HG02981 (cell line): ENCODE measurements around the gene FAT1.

Experiments used
- ATAC-seq: cut with Tn5 transposase; IDR thresholded peaks from one replicate; pipeline ENCODE4 v1.9.1; 2021; ENCODE audit warnings: mild to moderate bottlenecking, moderate library complexity; ENCODE audit not compliant: unreplicated experiment

The FAT1 gene

DNA sequence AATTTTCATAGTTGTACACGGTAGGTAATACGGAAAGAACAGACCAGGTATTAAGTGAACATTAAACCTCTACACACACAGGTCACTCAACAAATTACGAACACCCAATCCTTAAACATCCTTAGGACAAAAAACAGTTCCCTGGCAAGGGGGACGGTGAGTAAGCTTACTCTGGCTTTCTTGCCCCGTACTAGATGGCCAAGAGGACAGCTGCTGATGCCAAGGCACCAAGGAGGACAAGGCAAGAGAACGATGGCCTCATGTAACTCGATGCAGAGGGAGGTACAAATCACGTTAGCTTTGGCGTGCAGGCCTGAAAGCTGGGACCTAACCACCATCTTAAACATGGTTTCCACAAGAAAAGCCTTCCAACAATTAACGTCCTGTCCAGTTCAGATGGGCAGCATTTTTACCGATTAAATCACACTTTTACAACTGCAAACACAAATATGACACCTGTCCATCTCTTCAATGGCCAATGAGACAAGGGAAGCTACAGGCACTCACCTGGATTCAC, 23.7 kb downstream of the FAT1 start:
- ATAC-seq: no peak

DNA sequence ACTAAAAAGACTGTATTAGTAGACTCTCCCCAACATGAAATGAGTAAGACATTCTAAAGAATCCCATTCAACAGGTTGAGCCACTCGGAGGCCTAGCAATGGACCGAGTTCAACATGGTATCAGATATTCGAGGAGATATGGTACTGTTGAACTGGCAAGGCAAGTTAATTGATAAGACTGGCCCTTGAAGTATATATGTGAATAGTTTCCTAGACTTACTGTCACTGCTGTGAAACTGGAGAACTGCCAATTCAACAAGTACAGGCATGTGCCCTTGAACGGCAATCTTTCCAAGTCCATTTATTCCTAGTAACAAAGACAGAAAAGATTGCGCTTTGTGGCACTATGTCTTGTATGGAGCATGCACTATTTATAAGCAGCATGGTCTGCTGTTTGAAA, 24.4 kb downstream of the FAT1 start:
- ATAC-seq: no peak

DNA sequence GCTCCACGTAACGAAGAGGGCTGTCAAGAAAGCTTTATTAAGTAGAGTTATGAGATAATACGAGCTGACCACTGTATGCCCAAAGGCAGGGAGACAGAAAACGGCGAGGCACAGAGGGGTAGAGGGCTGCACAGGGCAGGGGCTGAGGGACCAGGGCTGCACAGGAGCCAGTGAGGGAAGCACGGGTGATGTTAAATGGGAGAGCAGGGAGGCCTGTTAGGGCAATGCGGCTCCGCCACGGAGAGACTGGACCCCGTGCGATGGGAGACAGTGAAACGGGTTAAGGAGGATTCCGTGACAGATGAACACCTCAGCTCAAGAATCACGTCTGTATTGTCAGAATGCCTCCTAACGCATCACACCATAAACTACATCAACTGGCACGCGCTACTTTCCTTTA, 25.1 kb downstream of the FAT1 start:
- ATAC-seq: no peak

DNA sequence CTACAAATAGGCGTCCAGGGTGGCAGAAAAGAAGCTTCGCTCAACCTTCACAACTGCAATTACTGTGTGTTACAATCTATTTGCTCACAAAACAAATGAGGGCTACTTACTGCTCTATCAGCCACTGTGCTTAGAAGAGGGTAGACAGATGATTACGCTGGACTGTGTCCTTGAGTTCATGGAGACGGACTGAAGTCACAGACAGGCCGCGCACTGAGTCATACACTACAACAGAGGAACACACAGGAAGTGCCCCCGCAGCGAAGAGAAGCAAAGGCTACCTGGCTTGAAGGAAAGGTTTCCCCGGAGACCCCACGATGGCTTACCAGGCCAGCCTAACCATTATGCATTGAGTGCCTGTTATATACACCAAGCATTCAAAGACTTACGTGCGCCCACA, 25.6 kb downstream of the FAT1 start:
- no peak for ATAC-seq

DNA sequence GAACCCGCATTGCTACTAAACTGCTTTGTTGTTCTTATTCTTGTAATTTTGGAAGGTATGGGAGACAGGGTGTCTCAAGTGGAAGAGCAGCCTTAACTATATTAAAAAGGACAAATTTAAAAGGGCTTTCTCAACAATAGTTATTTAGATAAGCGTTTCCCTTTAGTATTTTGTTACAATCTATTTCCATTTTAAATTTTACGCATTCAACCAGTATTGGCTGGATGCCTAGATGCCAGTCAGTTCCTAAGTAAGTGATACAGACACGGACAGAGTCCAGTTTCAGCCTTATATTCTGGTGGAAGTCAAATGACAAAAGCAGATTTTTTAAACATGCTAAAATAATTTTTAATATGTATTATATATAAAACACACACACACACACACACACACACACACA, 28.3 kb downstream of the FAT1 start:
- no peak for ATAC-seq

DNA sequence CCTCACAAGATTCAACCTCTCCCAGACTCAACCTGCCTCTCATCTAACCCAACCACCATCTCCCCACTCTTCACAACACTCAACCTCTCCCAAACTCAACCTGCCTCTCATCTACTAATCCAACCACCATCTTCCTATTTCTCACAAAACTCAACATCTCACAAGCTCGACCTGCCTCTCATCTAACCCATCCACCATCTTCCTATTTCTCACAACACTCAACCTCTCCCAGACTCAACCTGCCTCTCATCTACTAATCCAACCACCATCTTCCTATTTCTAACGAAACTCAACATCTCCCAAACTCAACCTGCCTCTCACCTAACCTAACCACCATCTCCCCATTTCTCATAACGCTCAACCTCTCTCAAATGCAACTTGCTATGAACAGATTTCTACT, 29.8 kb downstream of the FAT1 start:
- no peak for ATAC-seq

DNA sequence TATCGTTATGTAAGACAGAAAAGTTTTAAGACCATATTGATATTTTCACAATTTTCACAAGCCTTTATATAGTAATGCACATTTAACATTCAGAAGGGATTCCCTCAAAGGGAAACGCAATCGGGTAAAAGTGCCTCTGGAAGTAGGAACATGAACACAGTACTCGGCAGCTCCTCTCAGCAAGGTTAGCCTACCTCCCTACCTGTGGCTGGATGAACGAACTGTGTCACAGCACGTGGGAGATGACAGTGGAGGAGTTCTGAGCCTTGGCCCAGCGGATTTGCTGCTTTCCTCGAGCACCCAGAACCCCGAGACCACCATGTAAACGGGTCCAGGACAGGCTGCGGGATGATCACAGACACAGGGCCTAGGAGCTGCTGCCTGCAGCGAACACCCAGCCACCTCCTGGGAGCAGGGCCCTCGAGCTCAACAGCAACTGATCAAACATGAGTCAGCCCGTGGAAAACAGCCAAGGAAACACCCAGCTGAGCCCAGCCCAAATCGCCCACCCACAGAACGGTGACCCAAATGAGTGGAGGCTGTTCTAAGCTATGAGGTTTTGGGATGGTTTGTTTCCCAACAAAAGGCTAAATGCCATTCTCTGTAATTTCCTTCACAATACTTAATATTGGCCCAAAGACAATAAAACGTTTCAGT, 30.4 kb downstream of the FAT1 start:
- no peak for ATAC-seq

DNA sequence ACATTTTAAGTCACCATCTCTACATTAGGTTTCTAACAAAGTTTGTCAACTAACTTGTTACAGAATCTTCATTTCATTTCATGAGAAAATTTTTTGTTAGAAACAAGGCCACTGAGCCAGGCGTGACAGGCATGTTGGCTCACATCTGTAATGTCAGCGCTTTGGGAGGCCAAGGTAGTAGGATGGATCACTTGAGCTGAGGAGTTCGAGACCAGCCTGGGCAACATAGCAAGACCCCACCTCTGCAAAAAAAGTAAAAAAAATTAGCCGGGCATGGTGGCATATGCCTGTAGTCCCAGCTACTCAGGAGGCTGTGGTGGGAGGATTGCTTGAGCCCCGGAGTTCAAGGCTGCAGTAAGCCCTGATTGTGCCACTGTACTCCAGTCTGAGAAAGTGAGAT, 32.3 kb downstream of the FAT1 start:
- ATAC-seq: no peak

DNA sequence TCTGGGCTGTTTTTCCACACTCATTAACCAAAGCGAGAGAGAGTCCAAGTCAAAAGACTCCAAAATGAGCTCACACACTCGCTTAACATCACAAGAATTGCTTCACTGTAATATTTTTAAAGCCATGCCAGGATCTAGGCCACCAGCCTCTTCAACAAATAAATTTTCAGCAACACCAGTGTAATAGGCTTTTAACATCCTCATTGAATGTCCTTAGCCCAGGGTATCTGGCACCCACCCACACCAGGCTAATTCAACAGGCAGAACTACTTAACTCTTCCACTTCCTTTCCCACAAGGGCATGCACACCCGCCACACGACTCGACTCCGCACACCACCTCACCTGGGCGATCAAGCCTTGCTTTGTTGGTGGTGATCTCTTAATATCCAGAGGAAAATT, 34.2 kb downstream of the FAT1 start:
- no peak for ATAC-seq

DNA sequence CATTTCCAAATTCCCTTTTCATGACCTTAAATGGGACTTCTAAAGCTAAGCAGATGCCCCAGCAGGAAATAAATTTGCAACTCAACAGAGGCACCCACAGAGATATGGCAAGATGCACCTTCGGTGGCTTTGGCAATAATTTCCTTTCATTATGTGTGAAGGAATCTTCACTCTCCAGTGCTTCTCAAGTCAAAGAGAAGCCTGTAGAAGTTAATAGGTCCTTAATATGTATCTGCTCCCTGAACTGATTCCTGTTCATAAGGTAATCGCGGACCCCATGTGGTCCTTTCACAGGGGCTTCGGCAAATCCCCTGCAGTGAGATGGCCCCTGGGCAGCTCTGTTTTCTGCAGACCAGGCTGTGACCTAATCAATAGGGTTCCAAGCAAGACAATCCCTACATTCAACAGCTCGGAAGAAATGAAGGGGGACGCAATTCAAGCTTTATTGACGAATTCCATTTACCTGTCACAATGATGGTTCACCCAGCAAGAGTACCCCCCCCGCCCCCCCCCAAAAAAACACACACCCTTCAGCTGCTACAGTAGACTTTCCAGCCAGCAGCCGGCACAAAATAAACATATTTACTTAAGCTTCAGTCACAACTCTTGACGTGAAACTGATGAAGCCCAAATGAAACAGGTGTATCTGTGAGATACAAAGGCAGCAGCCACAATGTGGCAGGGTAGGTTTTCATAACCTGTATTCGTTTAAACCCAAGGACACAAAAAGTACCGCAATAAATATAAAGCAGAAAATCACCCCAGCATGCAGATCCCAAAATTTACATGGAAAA, 35.3 kb downstream of the FAT1 start:
- no peak for ATAC-seq

DNA sequence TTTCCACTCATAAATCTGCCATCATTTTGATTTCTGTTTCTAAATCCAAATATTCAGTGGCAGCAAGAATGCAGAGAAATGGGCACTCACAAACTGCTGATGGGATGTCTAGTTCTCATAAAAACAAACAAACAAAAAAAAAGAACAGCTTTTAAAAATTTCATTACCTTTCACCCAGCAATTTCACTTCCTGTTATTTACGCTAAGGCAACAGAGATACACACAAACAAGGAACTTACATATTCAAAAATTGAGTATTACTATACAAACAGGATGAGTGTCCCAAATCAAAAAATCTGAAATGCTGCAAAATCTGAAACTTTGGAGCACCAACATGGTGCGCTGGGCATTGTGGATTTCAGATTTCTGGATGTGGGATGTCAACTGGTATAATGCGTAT, 36.4 kb downstream of the FAT1 start:
- ATAC-seq: no peak

DNA sequence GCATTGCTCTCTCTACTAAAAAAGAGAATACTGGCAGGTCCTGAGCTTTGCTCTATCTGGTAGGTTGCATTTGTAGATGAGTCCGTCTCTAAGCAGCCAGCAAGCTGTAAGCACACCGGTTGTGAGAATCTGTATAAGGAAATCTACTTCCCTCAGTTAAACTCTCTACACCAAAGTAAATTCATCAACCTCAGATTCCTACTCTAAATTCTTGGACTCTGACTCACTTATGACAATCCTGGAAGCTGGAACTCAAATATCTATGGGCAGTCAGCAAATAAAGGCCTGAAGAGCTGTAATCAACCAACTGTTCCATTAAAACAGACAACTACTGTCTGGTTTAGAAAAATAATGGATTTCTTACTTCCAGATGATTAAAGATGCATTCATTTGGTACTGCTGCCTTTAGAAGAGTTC, 37.9 kb downstream of the FAT1 start:
- ATAC-seq: no peak

DNA sequence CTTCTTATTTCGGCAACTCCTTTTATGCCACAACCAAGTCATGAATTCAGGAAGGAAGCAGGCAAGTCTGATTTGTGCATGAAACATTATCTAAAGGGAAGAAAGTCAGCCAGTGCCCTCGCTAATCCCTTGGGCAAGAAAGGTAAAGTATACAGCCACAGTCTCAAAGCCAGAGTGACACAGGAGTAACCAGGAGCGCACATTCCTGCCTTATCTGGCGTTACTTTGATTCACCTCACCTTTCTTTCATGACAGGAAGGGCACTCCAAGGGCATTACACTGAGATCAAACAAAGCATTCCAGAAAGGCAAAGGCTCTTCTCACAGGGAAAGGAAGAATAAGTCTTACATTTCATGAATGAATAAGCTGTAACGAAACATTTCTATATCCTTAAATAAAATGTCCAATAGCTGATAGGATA, 38.8 kb downstream of the FAT1 start:
- no peak for ATAC-seq

DNA sequence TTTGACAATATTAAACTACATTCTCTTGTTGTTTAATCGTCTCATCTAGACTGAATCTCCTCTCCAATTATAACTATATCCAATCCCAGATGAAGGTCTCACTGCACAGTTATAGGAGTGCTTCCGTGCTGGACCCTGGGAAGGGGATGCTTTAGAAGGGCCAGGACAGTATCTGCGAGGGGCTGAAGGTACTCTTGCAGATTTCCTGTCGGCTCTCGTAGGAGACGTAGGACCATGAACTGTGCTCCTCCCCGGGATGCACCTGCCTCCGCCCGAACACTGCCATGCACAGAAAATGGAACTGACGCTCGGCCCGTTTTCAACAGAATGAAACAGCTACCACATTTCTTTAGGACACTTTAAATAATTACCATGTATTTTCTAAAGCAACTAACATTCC, 39.4 kb downstream of the FAT1 start:
- ATAC-seq: no peak

DNA sequence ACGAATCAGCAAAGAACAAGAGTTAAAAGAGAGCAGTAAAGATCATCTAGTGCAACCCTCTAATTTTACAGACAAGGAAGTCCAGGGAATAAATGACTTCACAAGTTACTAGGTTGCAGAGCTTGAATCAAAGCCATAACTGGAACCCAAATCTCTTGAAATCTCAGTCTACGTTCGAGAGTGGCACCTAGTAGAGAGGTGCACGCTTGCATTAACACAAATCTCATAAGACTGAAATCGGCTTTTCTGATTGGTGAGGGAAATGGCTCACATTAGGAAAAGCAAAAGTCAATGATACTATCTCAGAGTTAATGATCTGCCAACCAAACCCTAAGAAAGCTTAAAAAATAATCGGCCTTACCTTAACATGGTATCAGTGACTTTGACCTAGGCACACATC, 43.0 kb downstream of the FAT1 start:
- no peak for ATAC-seq

DNA sequence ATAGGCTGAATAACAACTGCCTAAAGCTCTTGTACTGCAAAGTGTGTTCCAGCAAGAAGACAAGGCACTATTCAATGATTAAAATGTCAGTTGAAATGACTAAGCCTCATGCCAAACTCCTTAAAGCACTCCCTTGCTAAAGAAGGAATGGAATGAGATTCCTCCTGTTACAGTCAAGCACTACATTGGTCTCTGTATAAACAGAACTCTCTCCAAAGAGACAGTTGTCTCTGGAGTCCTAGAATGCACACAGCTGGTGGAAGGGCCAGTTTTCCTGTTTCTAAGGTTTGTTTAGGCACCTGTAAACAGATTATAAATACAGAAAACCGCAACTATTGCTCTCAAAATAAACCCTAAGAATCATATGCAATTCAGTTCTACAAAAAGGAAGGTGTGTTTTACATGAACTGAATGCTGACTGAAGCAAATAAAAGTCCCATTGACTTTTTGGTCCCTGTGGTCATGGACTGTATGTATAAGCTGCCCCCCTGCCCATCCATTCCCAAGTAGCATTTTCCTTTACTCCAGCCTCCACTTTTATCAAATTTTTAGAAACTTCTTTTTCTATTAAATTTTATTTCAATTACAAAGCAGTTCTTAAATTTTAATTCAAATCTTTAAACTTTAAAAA, 47.0 kb downstream of the FAT1 start:
- no peak for ATAC-seq

DNA sequence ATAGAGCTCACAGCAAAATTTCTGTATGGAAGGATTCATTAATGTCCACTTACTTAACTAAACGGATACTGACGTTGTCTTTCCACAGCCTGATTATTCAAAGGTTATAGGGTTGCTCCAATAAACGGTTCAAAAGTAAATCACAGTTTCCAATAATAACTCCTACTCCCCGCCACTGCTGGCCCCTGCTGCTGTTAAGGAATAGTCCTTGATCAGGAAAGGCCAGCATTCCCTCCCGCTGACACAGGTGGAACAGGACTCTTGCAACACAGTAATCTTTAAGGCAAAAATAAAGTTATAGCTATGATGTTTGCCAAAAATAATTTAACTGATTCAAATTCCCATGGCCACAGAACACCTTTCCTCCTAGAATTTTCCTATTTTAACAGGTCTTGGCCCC, 53.9 kb downstream of the FAT1 start:
- ATAC-seq: no peak

DNA sequence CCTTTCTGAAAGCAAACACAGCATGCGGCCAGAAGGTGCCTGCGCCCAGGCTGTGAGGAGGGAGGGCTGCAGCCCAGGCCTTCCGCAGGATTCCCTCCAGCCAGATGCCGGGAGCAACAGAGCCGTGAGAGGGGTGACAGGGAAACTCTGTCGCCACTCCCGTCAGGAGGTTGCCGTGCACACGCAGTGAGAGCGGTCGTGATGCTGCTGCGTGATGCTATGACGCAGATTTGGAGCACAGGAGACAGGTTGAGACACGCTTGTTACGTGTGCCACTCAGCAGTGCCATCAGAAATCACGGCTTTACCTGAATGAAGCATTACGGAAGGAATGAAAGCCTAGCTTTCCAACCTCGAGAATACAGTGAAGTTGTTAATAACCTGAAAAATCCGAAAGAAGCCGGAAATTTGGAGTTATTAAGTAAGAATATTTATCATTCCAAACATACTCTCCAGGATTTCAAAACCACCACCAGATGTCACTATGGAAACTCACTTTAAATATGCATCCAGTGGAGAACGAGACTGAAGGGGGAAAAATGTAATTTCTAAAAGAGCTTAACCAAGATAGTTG, 54.4 kb downstream of the FAT1 start:
- ATAC-seq: no peak

DNA sequence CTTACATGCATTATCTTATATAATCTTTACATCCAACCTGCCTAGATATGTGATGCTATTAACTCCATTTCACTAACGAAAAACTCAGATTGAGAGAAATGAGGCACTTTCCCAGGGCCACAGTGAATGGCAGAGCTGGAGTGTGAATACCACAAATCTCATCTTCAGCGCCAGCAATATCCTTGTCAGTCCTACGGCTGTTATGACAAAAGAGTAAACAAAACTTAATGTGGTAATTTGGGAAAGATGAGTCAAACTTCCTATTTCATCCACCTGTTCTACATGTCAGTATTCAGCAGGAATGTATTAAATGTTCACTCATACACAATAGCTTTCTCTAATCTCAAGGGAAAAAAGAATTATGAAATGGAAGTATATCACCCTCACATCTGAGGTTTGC, 56.9 kb downstream of the FAT1 start:
- ATAC-seq: no peak

DNA sequence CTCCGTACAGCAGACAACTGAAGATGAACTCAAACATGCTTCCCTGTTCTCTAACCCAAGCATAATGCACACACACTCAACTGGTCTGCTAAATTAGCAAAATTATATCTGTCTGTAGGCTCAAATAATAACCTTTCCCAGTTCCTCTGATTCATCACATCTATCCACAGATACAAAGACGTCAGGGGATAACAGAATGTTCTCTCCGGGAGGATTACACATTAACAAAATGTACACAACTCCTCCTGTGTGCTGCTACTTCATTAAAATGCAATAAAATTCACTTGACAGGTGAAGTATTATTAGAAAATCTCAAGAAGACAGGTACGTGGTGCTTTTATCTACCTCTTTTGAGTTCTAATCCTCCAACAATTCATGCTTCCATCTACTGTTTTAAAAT, 57.4 kb downstream of the FAT1 start:
- ATAC-seq: no peak

DNA sequence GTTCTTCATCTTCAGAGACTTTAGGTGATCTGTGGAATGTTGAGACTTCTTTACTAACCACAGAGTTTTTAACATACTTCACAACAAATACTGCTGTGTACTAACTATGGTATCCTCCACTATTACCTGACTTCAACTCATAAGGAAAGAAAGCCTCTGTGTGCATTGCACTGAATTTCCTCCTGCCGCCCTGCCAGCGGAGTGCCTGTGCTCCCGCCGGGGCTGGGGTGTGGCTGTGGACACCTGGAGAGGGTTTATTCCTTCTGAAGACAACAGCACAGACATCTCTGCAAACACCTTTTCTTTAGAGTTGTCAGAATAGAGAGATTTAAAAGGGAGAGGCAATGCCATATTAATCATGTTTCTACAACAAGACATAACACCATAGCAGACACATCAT, 63.3 kb downstream of the FAT1 start:
- ATAC-seq: no peak

DNA sequence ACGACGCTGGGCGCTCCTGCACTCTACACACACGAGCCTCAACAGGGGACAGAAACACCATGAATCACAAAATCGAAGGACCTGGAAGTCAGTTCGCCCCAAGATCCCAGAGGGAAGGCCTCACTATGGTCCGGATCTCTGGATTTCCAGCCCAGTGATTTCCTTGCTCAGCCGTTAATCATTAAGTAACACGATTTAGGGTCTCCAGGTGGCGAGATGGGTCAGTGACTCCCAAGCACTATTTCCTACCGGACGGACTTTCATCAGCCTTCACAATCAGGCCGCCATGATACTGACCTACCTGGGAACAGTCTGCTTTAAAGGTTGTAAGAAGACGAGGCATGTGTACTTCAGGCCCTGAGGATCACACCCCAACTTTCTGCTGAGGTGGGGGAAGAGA, 63.7 kb downstream of the FAT1 start:
- no peak for ATAC-seq
